ENCODE data around the gene LHFPL3. TPM values are rescaled to one million over a fixed set of nuclear protein-coding genes. Genes with fewer than 3 reads are reported as not detected.
"Not testable (repeated sequence)": the region's sequence is repeated elsewhere in the genome, so short reads cannot be mapped to it uniquely, and the experiment has no call there.

Gene LHFPL3
- total and polyA plus RNA-seq, 2 of the 13 experiments (the other 11 are each of a cell fraction or from before 2014, with no cell fraction given), result not detected

GRCh38 chr7:104595591-104595990 is 267.2 kb downstream of the LHFPL3 start:
- H3K27ac ChIP-seq (ENCODE audit: extremely low read length, insufficient read depth, low read length); FAIRE-seq; H3K4me2 ChIP-seq (ENCODE audit: low read depth, low read length); intact Hi-C loops (cut with micrococcal nuclease; ENCODE audit: unreplicated experiment); ATAC-seq; H3K4me3 ChIP-seq (replicated peaks in 1 of 3; ENCODE audit: insufficient read depth in 1 of 3, low read depth in 2 of 3, low read length in 3 of 3); H2AFZ ChIP-seq (ENCODE audit: low read length); POLR2A ChIA-PET; H3K36me3 ChIP-seq (replicated peaks in 1 of 2; ENCODE audit: control insufficient read depth in 1 of 2, insufficient read depth in 2 of 2, low read length in 2 of 2); BruUV-seq (replicated peaks); H3K9me3 ChIP-seq (ENCODE audit: low read length); H4K20me1 ChIP-seq (ENCODE audit: insufficient read depth, low read length); DNase-seq (ENCODE audit: low spot score); H3K79me2 ChIP-seq (ENCODE audit: insufficient read depth, low read length); H3K4me1 ChIP-seq (ENCODE audit: insufficient read depth, low read length); H3K9ac ChIP-seq (ENCODE audit: insufficient read depth, low read depth, low read length); CTCF ChIA-PET (ENCODE audit: low intra/inter-chr PET ratio, low total read pairs); H3K27me3 ChIP-seq (ENCODE audit: control insufficient read depth in 1 of 2, insufficient read depth in 2 of 2, low read length in 2 of 2); in situ Hi-C loops (cut with HindIII; ENCODE audit: extremely low pct_ligation_motif_present, low pct_unique_long_range_greater_than_20kb): not testable (repeated sequence)
- 6% methylated on average over 2 of the region's 7 CpGs for WGBS (ENCODE audit: low lambda C conversion rate)

DNA sequence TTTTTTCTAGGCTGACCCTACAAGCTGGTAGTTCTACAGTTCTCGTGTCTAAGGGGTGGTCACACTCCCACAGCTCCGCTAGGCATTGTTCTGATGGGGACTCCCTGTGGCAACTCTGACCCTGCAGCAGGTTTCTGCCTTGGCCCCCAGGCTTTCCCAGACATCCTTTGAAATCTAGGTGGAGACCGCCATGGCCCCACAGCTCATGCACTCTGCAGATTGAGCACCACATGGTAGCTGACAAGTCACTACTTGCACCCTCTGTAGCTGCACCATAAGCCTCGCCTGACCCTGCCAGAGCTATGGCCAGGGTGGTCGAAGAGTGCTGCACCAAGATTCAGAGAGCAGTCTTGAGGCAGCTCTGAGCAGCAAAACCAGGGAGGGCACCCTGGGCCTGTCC is 275.6 kb downstream of the LHFPL3 start:
- no peak for ATAC-seq
- H3K4me2 ChIP-seq (ENCODE audit: low read depth, low read length), result no peak overlapping the region
- TF ChIP-seq ZBTB14 (CRISPR knock-in tag; IDR thresholded peaks at IDR 0.05), result no peak
- TF ChIP-seq NFE2 (CRISPR knock-in tag; IDR thresholded peaks at IDR 0.05), result no peak
- no peak for TF ChIP-seq KLF16 (CRISPR knock-in tag; IDR thresholded peaks at IDR 0.05)
- TF ChIP-seq ZNF337 (CRISPR knock-in tag; IDR thresholded peaks at IDR 0.05; ENCODE audit: borderline replicate concordance, low read depth), result no peak
- no peak for TF ChIP-seq PRPF4 (IDR thresholded peaks at IDR 0.05; ENCODE audit: low read depth, low read length, poor library complexity, severe bottlenecking)
- no peak for TF ChIP-seq ZNF570 (CRISPR knock-in tag; IDR thresholded peaks at IDR 0.05; ENCODE audit: borderline replicate concordance)
- TF ChIP-seq KLF12 (CRISPR knock-in tag; IDR thresholded peaks at IDR 0.05; ENCODE audit: borderline replicate concordance), result no peak
- no peak for TF ChIP-seq NCOA1 (CRISPR knock-in tag; IDR thresholded peaks at IDR 0.05)
- TF ChIP-seq, protein P1, sequence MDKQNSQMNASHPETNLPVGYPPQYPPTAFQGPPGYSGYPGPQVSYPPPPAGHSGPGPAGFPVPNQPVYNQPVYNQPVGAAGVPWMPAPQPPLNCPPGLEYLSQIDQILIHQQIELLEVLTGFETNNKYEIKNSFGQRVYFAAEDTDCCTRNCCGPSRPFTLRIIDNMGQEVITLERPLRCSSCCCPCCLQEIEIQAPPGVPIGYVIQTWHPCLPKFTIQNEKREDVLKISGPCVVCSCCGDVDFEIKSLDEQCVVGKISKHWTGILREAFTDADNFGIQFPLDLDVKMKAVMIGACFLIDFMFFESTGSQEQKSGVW (CRISPR knock-in tag; IDR thresholded peaks at IDR 0.05; ENCODE audit: borderline replicate concordance), result no peak
- no peak for TF ChIP-seq KDM2A (CRISPR knock-in tag; IDR thresholded peaks at IDR 0.05; ENCODE audit: borderline replicate concordance, low read depth)
- no peak for TF ChIP-seq SRSF1 (optimal IDR thresholded peaks at IDR 0.05; ENCODE audit: low read depth, low read length)
- no peak for TF ChIP-seq RAD51 (IDR thresholded peaks at IDR 0.05; ENCODE audit: borderline replicate concordance)
- TF ChIP-seq THYN1 (CRISPR knock-in tag; IDR thresholded peaks at IDR 0.05; ENCODE audit: borderline replicate concordance, low read depth), result no peak
- H3K27ac ChIP-seq (ENCODE audit: extremely low read length, insufficient read depth, low read length), result no peak overlapping the region
- H3K27me3 ChIP-seq (ENCODE audit: control insufficient read depth in 1 of 2, insufficient read depth in 2 of 2, low read length in 2 of 2), result no peaks in the 10 kb centered on the region
- H3K9ac ChIP-seq (ENCODE audit: insufficient read depth, low read depth, low read length), result no peak overlapping the region
- no peak overlapping the region for H3K4me3 ChIP-seq (replicated peaks in 1 of 3; ENCODE audit: insufficient read depth in 1 of 3, low read depth in 2 of 3, low read length in 3 of 3)
- ChIA-PET POLR2A (no interaction called here), CTCF (ENCODE audit: low intra/inter-chr PET ratio, low total read pairs) (no interaction called here)
- intact Hi-C loops (cut with micrococcal nuclease; ENCODE audit: unreplicated experiment) (no loop called here), in situ Hi-C loops (cut with HindIII; ENCODE audit: extremely low pct_ligation_motif_present, low pct_unique_long_range_greater_than_20kb) (no loop called here)
- H3K79me2 ChIP-seq (ENCODE audit: insufficient read depth, low read length), result no peaks in the 10 kb centered on the region
- no peaks in the 10 kb centered on the region for H4K20me1 ChIP-seq (ENCODE audit: insufficient read depth, low read length)
- no peaks in the 10 kb centered on the region for H3K36me3 ChIP-seq (replicated peaks in 1 of 2; ENCODE audit: control insufficient read depth in 1 of 2, insufficient read depth in 2 of 2, low read length in 2 of 2)
- no peak for FAIRE-seq
- no peaks in the 10 kb centered on the region for H3K4me1 ChIP-seq (ENCODE audit: insufficient read depth, low read length)
- H2AFZ ChIP-seq (ENCODE audit: low read length), result no peak overlapping the region
- no TSS peak for BruUV-seq (replicated peaks)
- WGBS (ENCODE audit: low lambda C conversion rate), result 0% methylated on average over 1 of the region's 5 CpGs
- H3K9me3 ChIP-seq (ENCODE audit: low read length), result no peaks in the 10 kb centered on the region
- no peak for DNase-seq (ENCODE audit: low spot score)
